ENCODE data around the gene NMD3. TPM values are rescaled to one million over a fixed set of nuclear protein-coding genes. Genes with fewer than 3 reads are reported as not detected.

NMD3 gene
- polyA plus RNA-seq, 2 of the 4 experiments (the other 2 are of a cell fraction), result 53.4 to 66.5 TPM

GRCh38 chr3:161251716-161252115 lies 30.6 kb downstream of the NMD3 start (continued):
- TF ChIP-seq E2F6 (IDR thresholded peaks at IDR 0.05; ENCODE audit: borderline replicate concordance, low read depth) (no peak), FOSL2 (IDR thresholded peaks at IDR 0.05) (no peak), FOSL2 (CRISPR knock-in tag; IDR thresholded peaks at IDR 0.05) (no peak), ATOH8 (CRISPR knock-in tag; IDR thresholded peaks at IDR 0.05; ENCODE audit: low read depth) (no peak), CBX8 (IDR thresholded peaks at IDR 0.05) (no peak), RFX5 (IDR thresholded peaks at IDR 0.05) (no peak)

- no peak overlapping the region for H3K4me2 ChIP-seq
- ChIA-PET POLR2A (no interaction called here), CTCF (no interaction called here)
- H3K4me1 ChIP-seq, result no peaks in the 10 kb centered on the region
- no peak for FAIRE-seq
- no peak for ATAC-seq
- H3K27ac ChIP-seq, result no peak overlapping the region
- 94% methylated on average over 5 of the region's 5 CpGs for WGBS (ENCODE audit: missing lambda C conversion rate)
- H3K9me3 ChIP-seq, result no peaks in the 10 kb centered on the region
- TF ChIP-seq CBX2 (IDR thresholded peaks at IDR 0.05; ENCODE audit: borderline replicate concordance, low read depth) (no peak), POLR2AphosphoS2 (conservative IDR thresholded peaks at IDR 0.05; ENCODE audit: low read length) (no peak), RCOR1 (IDR thresholded peaks at IDR 0.05; ENCODE audit: low read depth, low read length) (no peak), ZC3H11A (IDR thresholded peaks at IDR 0.05) (no peak), HOXB13 (CRISPR knock-in tag; IDR thresholded peaks at IDR 0.05; ENCODE audit: low read depth) (no peak)
- DNase-seq (ENCODE audit: low read depth in 1 of 2, low spot score in 1 of 2), result no peak
- no peak overlapping the region for H3K4me3 ChIP-seq
Observed at GRCh38 chr3:161252143-161252542, 31.0 kb downstream of the NMD3 start.

GRCh38 chr3:161253711-161254110 lies 32.6 kb downstream of the NMD3 start:
- DNase-seq (ENCODE audit: low read depth in 1 of 2, low spot score in 1 of 2) (no peak), ATAC-seq (no peak), FAIRE-seq (no peak)
- no peak for TF ChIP-seq HOXA7 (CRISPR knock-in tag; IDR thresholded peaks at IDR 0.05)
- TF ChIP-seq RNF2 (IDR thresholded peaks at IDR 0.05; ENCODE audit: borderline replicate concordance, low read depth), result no peak
- TF ChIP-seq HOXB5 (CRISPR knock-in tag; IDR thresholded peaks at IDR 0.05), result no peak
- TF ChIP-seq PHF8 (IDR thresholded peaks at IDR 0.05; ENCODE audit: borderline replicate concordance, low read depth), result no peak
- TF ChIP-seq EHMT2 (IDR thresholded peaks at IDR 0.05; ENCODE audit: low read depth), result no peak
- no peak for TF ChIP-seq KDM1A (IDR thresholded peaks at IDR 0.05; ENCODE audit: low read depth)
- TF ChIP-seq GATA3 (IDR thresholded peaks at IDR 0.05; ENCODE audit: borderline replicate concordance), result no peak
- H3K27ac ChIP-seq, result no peak overlapping the region
- POLR2A ChIA-PET, result no interaction called here
- H3K4me2 ChIP-seq, result no peak overlapping the region
- 100% methylated on average over 1 of the region's 1 CpG for WGBS (ENCODE audit: missing lambda C conversion rate)
- H3K4me1 ChIP-seq, result no peaks in the 10 kb centered on the region
- no peaks in the 10 kb centered on the region for H3K9me3 ChIP-seq
- no peak overlapping the region for H3K4me3 ChIP-seq
- CTCF ChIA-PET, result no interaction called here

- ATAC-seq (no peak), DNase-seq (ENCODE audit: low read depth in 1 of 2, low spot score in 1 of 2) (no peak), FAIRE-seq (no peak)
- TF ChIP-seq JUN (IDR thresholded peaks at IDR 0.05), result no peak
- TF ChIP-seq USF2 (IDR thresholded peaks at IDR 0.05), result no peak
- no peak for TF ChIP-seq BHLHE40 (IDR thresholded peaks at IDR 0.05; ENCODE audit: low read depth, low read length)
- TF ChIP-seq ZFP36 (IDR thresholded peaks at IDR 0.05; ENCODE audit: borderline replicate concordance, partially characterized antibody), result no peak
- 84% methylated on average over 1 of the region's 1 CpG for WGBS (ENCODE audit: missing lambda C conversion rate)
- H3K9me3 ChIP-seq, result no peaks in the 10 kb centered on the region
- ChIA-PET POLR2A (no interaction called here), CTCF (no interaction called here)
- no peak overlapping the region for H3K4me2 ChIP-seq
- no peak overlapping the region for H3K4me3 ChIP-seq
- H3K4me1 ChIP-seq, result no peaks in the 10 kb centered on the region
- no peak overlapping the region for H3K27ac ChIP-seq
Observed at GRCh38 chr3:161254861-161255260, 33.8 kb downstream of the NMD3 start.
